HG03442 (cell line): ENCODE results near the gene CEP85L.

Source experiments
- ATAC-seq: cut with Tn5 transposase; IDR thresholded peaks from one replicate; pipeline ENCODE4 v1.9.1; 2021; ENCODE audit warnings: mild to moderate bottlenecking, moderate library complexity; ENCODE audit not compliant: unreplicated experiment

The CEP85L gene

GRCh38 chr6:118580585-118581419, 70.6 kb downstream of the CEP85L start:
- peak; percentile 71 for ATAC-seq

- ATAC-seq = no peak
Observed at GRCh38 chr6:118579786-118580185, 71.6 kb downstream of the CEP85L start.

- no peak for ATAC-seq
Observed at GRCh38 chr6:118578617-118579016, 72.8 kb downstream of the CEP85L start.

GRCh38 chr6:118577972-118578371, 73.4 kb downstream of the CEP85L start:
- no peak for ATAC-seq

GRCh38 chr6:118574051-118574865, 77.1 kb downstream of the CEP85L start:
- ATAC-seq = no peak

- ATAC-seq = no peak
Observed at GRCh38 chr6:118571121-118571520, 80.3 kb downstream of the CEP85L start.

GRCh38 chr6:118569498-118569897, 81.9 kb downstream of the CEP85L start:
- ATAC-seq = no peak

- ATAC-seq = no peak
Observed at GRCh38 chr6:118567974-118568373, 83.4 kb downstream of the CEP85L start.

- peak; percentile 97 for ATAC-seq
Observed at GRCh38 chr6:118565311-118565960, 86.0 kb downstream of the CEP85L start.

- no peak for ATAC-seq
Observed at GRCh38 chr6:118562959-118563358, 88.4 kb downstream of the CEP85L start.

GRCh38 chr6:118562248-118562647, 89.1 kb downstream of the CEP85L start:
- no peak for ATAC-seq

- ATAC-seq = peak; percentile 61
Observed at GRCh38 chr6:118559659-118560058, 91.7 kb downstream of the CEP85L start.

GRCh38 chr6:118558464-118559217, 92.8 kb downstream of the CEP85L start:
- ATAC-seq = peak; percentile 52

GRCh38 chr6:118554698-118555097, 96.7 kb downstream of the CEP85L start:
- ATAC-seq = no peak

- ATAC-seq = no peak
Observed at GRCh38 chr6:118553132-118553531, 98.3 kb downstream of the CEP85L start.

GRCh38 chr6:118551063-118552053, 100.0 kb downstream of the CEP85L start:
- peak; percentile 90 for ATAC-seq

- ATAC-seq = no peak
Observed at GRCh38 chr6:118548613-118549012, 102.8 kb downstream of the CEP85L start.

GRCh38 chr6:118548136-118548535, 103.3 kb downstream of the CEP85L start, which contains the start of gene PLN:
TSS of gene PLN (plus strand) at chr6:118548296. CDS start at chr6:118558922, 10,626 bp downstream.
- ATAC-seq = no peak

GRCh38 chr6:118546880-118547218, 104.5 kb downstream of the CEP85L start:
- ATAC-seq = no peak
